ENCODE measurements around the gene KRTAP6-2. TPM values are rescaled to one million over a fixed set of nuclear protein-coding genes. Genes with fewer than 3 reads are reported as not detected.

KRTAP6-2 gene, protein sequence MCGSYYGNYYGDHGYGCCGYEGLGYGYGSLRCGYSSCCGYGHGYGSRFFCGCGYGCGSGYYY
- not detected in 2 replicates for total RNA-seq

DNA sequence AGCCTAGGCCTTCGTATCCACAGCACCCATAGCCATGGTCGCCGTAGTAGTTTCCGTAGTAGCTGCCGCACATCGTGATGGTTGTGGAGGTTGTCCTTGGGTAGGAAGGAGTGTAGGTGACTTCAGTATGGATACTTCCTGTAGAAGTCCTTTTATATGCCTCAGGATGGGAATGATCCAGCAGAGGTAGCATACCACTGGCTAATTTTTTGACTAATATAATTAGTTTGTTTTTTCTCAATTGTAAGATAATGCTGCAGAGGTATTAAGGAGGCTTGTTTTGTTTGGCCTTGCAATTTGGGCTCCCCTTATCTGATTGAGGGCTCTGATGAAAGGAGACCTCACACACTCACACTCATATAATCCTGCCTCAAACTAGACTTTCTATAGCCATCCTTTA, at the start of gene KRTAP6-2:
TSS of gene KRTAP6-2 (minus strand) at position 101 of the 400 bp plus-strand sequence. CDS start at position 73, 28 bp downstream.

DNA sequence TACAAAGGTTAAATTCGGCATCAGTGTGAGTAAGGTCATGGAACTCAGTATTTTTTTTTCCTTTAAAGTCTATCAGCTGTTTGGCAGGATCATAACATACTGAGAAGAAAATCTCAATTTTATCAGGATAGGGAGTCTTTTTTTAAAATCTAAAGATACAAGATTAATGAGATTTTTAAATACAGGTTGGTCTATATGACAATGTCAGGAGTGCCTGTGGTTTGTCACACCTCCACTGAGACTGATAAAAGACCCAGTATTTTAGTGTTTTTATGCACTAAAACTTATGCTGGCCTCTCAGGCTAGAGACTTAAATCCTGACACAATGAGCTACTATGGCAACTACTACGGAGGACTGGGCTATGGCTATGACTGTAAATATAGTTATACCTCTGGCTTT, 43.9 kb upstream of the KRTAP6-2 start, which contains the start of gene KRTAP20-3:
TSS of gene KRTAP20-3 (plus strand) at position 301 of the 400 bp plus-strand sequence.

GRCh38 chr21:30634906-30635305, 36.2 kb upstream of the KRTAP6-2 start, which contains the start of gene KRTAP20-2:
Gene KRTAP20-2 (plus strand): TSS chr21:30635206. CDS start chr21:30635264, 58 bp downstream.

GRCh38 chr21:30620522-30620921, 21.8 kb upstream of the KRTAP6-2 start, which contains the start of gene KRTAP20-4:
Gene KRTAP20-4 (plus strand): TSS chr21:30620627.

DNA sequence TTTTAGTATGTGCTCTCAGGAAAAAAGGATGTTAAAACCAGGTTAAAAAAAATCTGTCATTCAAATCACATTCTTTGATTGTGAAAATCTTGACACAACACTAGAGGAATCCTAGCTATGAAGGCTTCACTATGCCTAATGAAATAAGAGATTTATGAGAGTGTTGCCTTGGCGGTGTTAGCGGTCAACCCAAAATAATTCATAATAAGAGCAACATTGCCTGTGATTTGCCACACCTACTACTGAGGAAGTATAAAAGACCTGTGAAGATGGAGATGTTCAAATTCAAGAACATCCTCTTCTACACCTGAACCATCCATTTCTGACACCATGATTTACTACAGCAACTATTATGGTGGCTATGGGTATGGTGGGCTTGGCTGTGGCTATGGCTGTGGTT, 17.4 kb upstream of the KRTAP6-2 start, which contains the start of gene KRTAP20-1:
TSS of gene KRTAP20-1 (plus strand) at position 301 of the 400 bp plus-strand sequence. CDS start at position 331, 30 bp downstream.

DNA sequence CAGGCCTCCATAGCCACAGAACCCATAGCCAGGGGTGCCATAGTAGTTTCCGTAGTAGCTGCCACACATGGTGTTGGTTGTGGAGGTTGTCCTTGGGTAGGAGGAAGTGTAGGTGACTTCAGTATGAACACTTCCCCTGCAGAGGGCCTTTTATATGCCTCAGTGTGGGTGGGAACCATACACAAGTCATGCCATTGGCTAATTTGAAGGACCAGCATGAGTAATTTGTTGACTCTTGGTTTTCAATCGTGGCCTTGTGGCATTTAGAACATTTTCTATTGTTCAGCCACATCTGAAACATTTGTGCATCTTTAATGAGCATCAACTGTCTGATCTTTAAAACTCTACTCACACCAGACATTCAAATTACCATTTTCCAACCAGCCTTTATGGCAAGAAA, 15.1 kb upstream of the KRTAP6-2 start, which contains the start of gene KRTAP6-1:
TSS of gene KRTAP6-1 (minus strand) at position 95 of the 400 bp plus-strand sequence. CDS start at position 69, 26 bp downstream.

GRCh38 chr21:30600787-30601186, 2.1 kb upstream of the KRTAP6-2 start, which contains the start of gene KRTAP22-1:
Gene KRTAP22-1 (plus strand): TSS chr21:30601087.

GRCh38 chr21:30592140-30592539, 6.6 kb downstream of the KRTAP6-2 start, which contains the start of gene KRTAP6-3:
Gene KRTAP6-3 (plus strand): TSS chr21:30592440. CDS start chr21:30592446, 6 bp downstream.

GRCh38 chr21:30590297-30590696, 8.4 kb downstream of the KRTAP6-2 start, which contains the start of gene KRTAP22-2:
Gene KRTAP22-2 (minus strand): TSS chr21:30590397.

GRCh38 chr21:30561264-30561895, 37.3 kb downstream of the KRTAP6-2 start, which contains the start of gene KRTAP19-7:
Gene KRTAP19-7 (minus strand): TSS chr21:30561314. CDS start chr21:30561289, 25 bp downstream.

Other genes with a start within 250 kb of the KRTAP6-2 start
- gene KRTAP13-2, start 226.6 kb downstream of the KRTAP6-2 start, total RNA-seq: not detected in 2 replicates
- not detected in 2 replicates for gene KRTAP13-1, start 202.9 kb downstream of the KRTAP6-2 start, total RNA-seq
- not detected in 2 replicates for gene KRTAP13-3, start 173.0 kb downstream of the KRTAP6-2 start, total RNA-seq
- not detected in 2 replicates for gene KRTAP13-4, start 168.7 kb downstream of the KRTAP6-2 start, total RNA-seq
- not detected in 2 replicates for gene KRTAP15-1, start 158.6 kb downstream of the KRTAP6-2 start, total RNA-seq
- gene KRTAP19-1, start 118.5 kb downstream of the KRTAP6-2 start, total RNA-seq: not detected in 2 replicates
- not detected in 2 replicates for gene KRTAP19-2, start 111.5 kb downstream of the KRTAP6-2 start, total RNA-seq
- gene KRTAP19-3, start 106.9 kb downstream of the KRTAP6-2 start, total RNA-seq: not detected in 2 replicates
- gene KRTAP19-4, start 101.7 kb downstream of the KRTAP6-2 start, total RNA-seq: not detected in 2 replicates
- not detected in 2 replicates for gene KRTAP19-5, start 96.8 kb downstream of the KRTAP6-2 start, total RNA-seq
- gene KRTAP19-6, start 57.0 kb downstream of the KRTAP6-2 start, total RNA-seq: not detected in 2 replicates
- not detected in 2 replicates for gene KRTAP19-7, start 37.6 kb downstream of the KRTAP6-2 start, total RNA-seq
- gene KRTAP22-2, start 8.5 kb downstream of the KRTAP6-2 start, total RNA-seq: not detected in 2 replicates
- not detected in 2 replicates for gene KRTAP6-3, start 6.5 kb downstream of the KRTAP6-2 start, total RNA-seq
- gene KRTAP22-1, start 2.2 kb upstream of the KRTAP6-2 start, total RNA-seq: not detected in 2 replicates
- not detected in 2 replicates for gene KRTAP6-1, start 15.0 kb upstream of the KRTAP6-2 start, total RNA-seq
- gene KRTAP20-1, start 17.5 kb upstream of the KRTAP6-2 start, total RNA-seq: not detected in 2 replicates
- gene KRTAP20-4, start 21.7 kb upstream of the KRTAP6-2 start, total RNA-seq: not detected in 2 replicates
- not detected in 2 replicates for gene KRTAP20-2, start 36.3 kb upstream of the KRTAP6-2 start, total RNA-seq
- gene KRTAP20-3, start 44.0 kb upstream of the KRTAP6-2 start, total RNA-seq: not detected in 2 replicates
- not detected in 2 replicates for gene KRTAP21-3, start 119.9 kb upstream of the KRTAP6-2 start, total RNA-seq
- not detected in 2 replicates for gene KRTAP21-2, start 148.4 kb upstream of the KRTAP6-2 start, total RNA-seq
- gene KRTAP21-1, start 156.5 kb upstream of the KRTAP6-2 start, total RNA-seq: not detected in 2 replicates
- gene KRTAP8-1, start 214.4 kb upstream of the KRTAP6-2 start, total RNA-seq: not detected in 2 replicates
- gene KRTAP7-1, start 230.9 kb upstream of the KRTAP6-2 start, total RNA-seq: not detected in 2 replicates

Measured in regular cardiac myocyte (primary cell).